SK-N-SH treated with all-trans-retinoic acid at 6 μM for 48 hours (cell line): ENCODE data around the gene AP2S1.

Source experiments
- ATAC-seq: fragments of 200-7000 bp; cut with Tn5 transposase; 3 replicates; pipeline ENCODE4 v1.9.1; 2020; ENCODE audit warnings: mild to moderate bottlenecking, moderate library complexity
- BACH2 ChIP-seq: fragments of 250-450 bp; sonication (Bioruptor Pico); IDR thresholded peaks from 2 replicates; pipeline ENCODE4 v1.9.0; 2021; ENCODE audit warnings: mild to moderate bottlenecking, borderline replicate concordance
- CREB5 ChIP-seq: fragments of 250-450 bp; sonication (Bioruptor Pico); IDR thresholded peaks from 2 replicates; pipeline ENCODE4 v1.5.1; 2020; ENCODE audit warnings: low read depth, mild to moderate bottlenecking, moderate library complexity
- CSDC2 ChIP-seq: fragments of 250-450 bp; sonication (Bioruptor Pico); IDR thresholded peaks from 2 replicates; pipeline ENCODE4 v1.5.0; 2020; ENCODE audit warnings: mild to moderate bottlenecking, moderate library complexity
- CSRNP3 ChIP-seq: fragments of 250-450 bp; sonication (Bioruptor Pico); IDR thresholded peaks from 2 replicates; pipeline ENCODE4 v1.5.1; 2021; ENCODE audit warnings: mild to moderate bottlenecking, moderate library complexity
- ESRRG ChIP-seq: fragments of 250-450 bp; sonication (Bioruptor Pico); IDR thresholded peaks from 2 replicates; pipeline ENCODE4 v1.6.1; 2021; ENCODE audit warnings: mild to moderate bottlenecking
- OSR1 ChIP-seq: fragments of 250-450 bp; sonication (Bioruptor Pico); IDR thresholded peaks from 2 replicates; pipeline ENCODE4 v1.8.0; 2022; ENCODE audit warnings: moderate library complexity, mild to moderate bottlenecking, inconsistent platforms
- PATZ1 ChIP-seq: fragments of 250-450 bp; sonication (Bioruptor Pico); IDR thresholded peaks from 2 replicates; pipeline ENCODE4 v1.8.0; 2020; ENCODE audit warnings: mild to moderate bottlenecking, moderate library complexity, borderline replicate concordance
- POU6F1 ChIP-seq: fragments of 250-450 bp; sonication (Bioruptor Pico); IDR thresholded peaks from 2 replicates; pipeline ENCODE4 v1.8.0; 2021; ENCODE audit warnings: low read depth, mild to moderate bottlenecking, moderate library complexity, borderline replicate concordance
- PPARA ChIP-seq: fragments of 250-450 bp; sonication (Bioruptor Pico); IDR thresholded peaks from 2 replicates; pipeline ENCODE4 v1.5.0; 2020; ENCODE audit warnings: mild to moderate bottlenecking, borderline replicate concordance
- RARB ChIP-seq: fragments of 250-450 bp; sonication (Bioruptor Pico); IDR thresholded peaks from 2 replicates; pipeline ENCODE4 v1.8.0; 2021; ENCODE audit warnings: mild to moderate bottlenecking, moderate library complexity
- SNAI2 ChIP-seq: fragments of 250-450 bp; sonication (Bioruptor Pico); IDR thresholded peaks from 2 replicates; pipeline ENCODE4 v1.5.0; 2020; ENCODE audit warnings: mild to moderate bottlenecking, moderate library complexity
- TCF4 ChIP-seq: fragments of 250-450 bp; sonication (Bioruptor Pico); IDR thresholded peaks from 2 replicates; pipeline ENCODE4 v1.8.0; 2021; ENCODE audit warnings: mild to moderate bottlenecking, moderate library complexity, borderline replicate concordance
- TSHZ2 ChIP-seq: fragments of 250-450 bp; sonication (Bioruptor Pico); IDR thresholded peaks from 2 replicates; pipeline ENCODE4 v1.5.0; 2020; ENCODE audit warnings: mild to moderate bottlenecking, moderate library complexity
- ZC3H10 ChIP-seq: fragments of 250-450 bp; sonication (Bioruptor Pico); IDR thresholded peaks from 2 replicates; pipeline ENCODE4 v1.5.1; 2021; ENCODE audit warnings: mild to moderate bottlenecking, moderate library complexity
- ZFP3 ChIP-seq: fragments of 250-450 bp; sonication (Bioruptor Pico); IDR thresholded peaks from 2 replicates; pipeline ENCODE4 v1.5.0; 2020; ENCODE audit warnings: mild to moderate bottlenecking, moderate library complexity
- ZFP30 ChIP-seq: fragments of 450-650 bp; formaldehyde crosslinking; IDR thresholded peaks from 2 replicates; pipeline ENCODE4 v1.5.0; 2022; ENCODE audit warnings: mild to moderate bottlenecking, moderate library complexity
- ZNF565 ChIP-seq: fragments of 450-650 bp; formaldehyde crosslinking; conservative IDR thresholded peaks from 2 replicates; pipeline ENCODE4 v1.5.0; 2020; ENCODE audit warnings: low read depth, mild to moderate bottlenecking, moderate library complexity
- ZNF70 ChIP-seq: fragments of 450-650 bp; formaldehyde crosslinking; IDR thresholded peaks from 2 replicates; pipeline ENCODE4 v1.5.0; 2020; ENCODE audit warnings: mild to moderate bottlenecking, moderate library complexity

The AP2S1 gene

GRCh38 chr19:46845959-46846459 is 4.6 kb downstream of the AP2S1 start:
- TF ChIP-seq ZNF565 (CRISPR knock-in tag), result no peak
- TF ChIP-seq PPARA (CRISPR knock-in tag), result no peak
- no peak for TF ChIP-seq RARB
- no peak for TF ChIP-seq OSR1
- no peak for TF ChIP-seq CSDC2 (CRISPR knock-in tag)
- no peak for TF ChIP-seq PATZ1 (CRISPR knock-in tag)
- TF ChIP-seq TSHZ2 (CRISPR knock-in tag), result no peak
- no peak for TF ChIP-seq ZFP3 (CRISPR knock-in tag)
- no peak for TF ChIP-seq ZFP30 (CRISPR knock-in tag)
- TF ChIP-seq SNAI2, result no peak

GRCh38 chr19:46844067-46844489 is 6.6 kb downstream of the AP2S1 start:
- TF ChIP-seq CSDC2 (CRISPR knock-in tag) (no peak), POU6F1 (CRISPR knock-in tag) (no peak), ZNF70 (CRISPR knock-in tag) (no peak)

More at GRCh38 chr19:46845959-46846459, 4.6 kb downstream of the AP2S1 start:
- ATAC-seq, result no peak

GRCh38 chr19:46842791-46843190 is 7.9 kb downstream of the AP2S1 start:
- no peak for ATAC-seq
- no peak for TF ChIP-seq CSRNP3 (CRISPR knock-in tag)
- no peak for TF ChIP-seq ZC3H10 (CRISPR knock-in tag)

More at GRCh38 chr19:46844067-46844489, 6.6 kb downstream of the AP2S1 start:
- ATAC-seq, result no peak

- TF ChIP-seq BACH2 (CRISPR knock-in tag) (no peak), POU6F1 (CRISPR knock-in tag) (no peak), ZC3H10 (CRISPR knock-in tag) (no peak), CREB5 (no peak), ZFP3 (CRISPR knock-in tag) (no peak), ESRRG (no peak), PPARA (CRISPR knock-in tag) (no peak), TCF4 (CRISPR knock-in tag) (no peak), CSRNP3 (CRISPR knock-in tag) (no peak)
- ATAC-seq, result peak; percentile 77
Measured at GRCh38 chr19:46841458-46842083, 9.1 kb downstream of the AP2S1 start.
